SU-DHL-6 (cell line): Measurements from ENCODE around the gene OR10A7.

ENCODE experiments used
- H2AFZ ChIP-seq: fragments of 200-600 bp; sonication (generic); 2 replicates; pipeline ENCODE4 v1.6.1; 2014; ENCODE audit warnings: low read depth, mild to moderate bottlenecking, moderate library complexity, mixed read lengths, antibody characterized with exemption, low read length; ENCODE audit not compliant: severe bottlenecking
- H3F3A ChIP-seq: fragments of 200-600 bp; shearing (Covaris generic); 2 replicates; pipeline ENCODE4 v1.6.0; 2016; ENCODE audit warnings: antibody characterized with exemption, mild to moderate bottlenecking; ENCODE audit not compliant: insufficient read depth
- H3K27ac ChIP-seq: fragments of 200-600 bp; sonication (generic); 2 replicates; pipeline ENCODE4 v1.5.1; 2016; ENCODE audit warnings: low read depth, mild to moderate bottlenecking, low read length, moderate library complexity, mixed read lengths
- H3K27me3 ChIP-seq: fragments of 200-600 bp; sonication (generic), shearing (Covaris generic); 2 replicates; pipeline ENCODE4 v1.6.0; 2014; ENCODE audit warnings: mild to moderate bottlenecking, low read length
- H3K36me3 ChIP-seq: fragments of 200-600 bp; sonication (generic); 2 replicates; pipeline ENCODE4 v1.6.1; 2014; ENCODE audit warnings: mild to moderate bottlenecking, low read length, mixed read lengths
- H3K4me2 ChIP-seq: fragments of 300-600, 200-600 bp; shearing (Covaris generic), sonication (generic); 2 replicates; pipeline ENCODE4 v1.6.0; 2014; ENCODE audit warnings: low read length, low read depth, mild to moderate bottlenecking; ENCODE audit not compliant: poor library complexity, severe bottlenecking
- H3K4me3 ChIP-seq: fragments of 200-600 bp; sonication (generic); 2 replicates; pipeline ENCODE4 v1.5.1; 2014; ENCODE audit warnings: antibody characterized with exemption, low read length, mild to moderate bottlenecking, mixed read lengths; ENCODE audit not compliant: insufficient read depth, poor library complexity, severe bottlenecking
- H3K79me2 ChIP-seq: fragments of 200-600 bp; sonication (generic); 2 replicates; pipeline ENCODE4 v1.6.1; 2014; ENCODE audit warnings: mild to moderate bottlenecking, low read length, moderate library complexity; ENCODE audit not compliant: insufficient read depth
- H3K9ac ChIP-seq: fragments of 200-600 bp; sonication (generic); 2 replicates; pipeline ENCODE4 v1.7.0; 2014; ENCODE audit warnings: mild to moderate bottlenecking, low read length
- H3K9me2 ChIP-seq: fragments of 200-600 bp; sonication (generic); replicated peaks from 2 replicates; pipeline ENCODE4 v1.6.1; 2014; ENCODE audit warnings: low read length; ENCODE audit not compliant: insufficient read depth
- H3K9me3 ChIP-seq: fragments of 200-600 bp; sonication (generic); 2 replicates; pipeline ENCODE4 v1.6.1; 2014; ENCODE audit warnings: low read length, mixed read lengths; ENCODE audit not compliant: insufficient read depth
- H4K20me1 ChIP-seq: fragments of 200-600 bp; sonication (generic); 2 replicates; pipeline ENCODE4 v1.6.1; 2014; ENCODE audit warnings: low read depth, mild to moderate bottlenecking, antibody characterized with exemption, low read length, moderate library complexity, mixed read lengths
- EZH2phosphoT487 ChIP-seq: fragments of 200-600 bp; sonication (generic), shearing (Covaris generic); conservative IDR thresholded peaks from 2 replicates; pipeline ENCODE4 v1.6.1; 2018; ENCODE audit warnings: mild to moderate bottlenecking, antibody characterized with exemption, low read length, moderate library complexity, mixed read lengths
- TF ChIP-seq, protein P1 (sequence below): fragments of 200-600 bp; sonication (generic); IDR thresholded peaks from one replicate; pipeline ENCODE4 v1.5.1; 2017; ENCODE audit warnings: antibody characterized with exemption, mild to moderate bottlenecking, low read length, moderate library complexity; ENCODE audit not compliant: insufficient read depth, poor library complexity, severe bottlenecking

Gene OR10A7

DNA sequence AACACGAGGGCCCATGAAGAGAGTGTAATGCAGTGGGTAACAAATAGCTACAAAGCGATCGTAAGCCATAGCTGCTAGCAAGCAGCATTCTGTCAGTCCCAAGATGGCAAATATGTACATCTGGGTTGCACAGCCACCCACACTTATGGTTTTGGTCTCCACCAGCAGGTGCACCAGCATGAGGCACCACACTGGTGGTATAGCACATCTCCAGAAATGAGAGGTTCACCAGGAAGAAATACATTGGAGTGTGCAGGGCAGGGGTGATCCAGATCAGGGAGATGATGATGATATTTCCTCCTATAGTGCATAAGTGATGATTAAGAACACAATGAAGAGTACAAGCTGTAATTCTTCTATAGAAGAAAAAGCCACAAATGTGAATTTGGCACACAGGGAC, 26.4 kb upstream of the OR10A7 start:
- Histone ChIP-seq H3K79me2 (no peaks in the 10 kb centered on the region), H3F3A (no peaks in the 10 kb centered on the region), H4K20me1 (no peaks in the 10 kb centered on the region)

DNA sequence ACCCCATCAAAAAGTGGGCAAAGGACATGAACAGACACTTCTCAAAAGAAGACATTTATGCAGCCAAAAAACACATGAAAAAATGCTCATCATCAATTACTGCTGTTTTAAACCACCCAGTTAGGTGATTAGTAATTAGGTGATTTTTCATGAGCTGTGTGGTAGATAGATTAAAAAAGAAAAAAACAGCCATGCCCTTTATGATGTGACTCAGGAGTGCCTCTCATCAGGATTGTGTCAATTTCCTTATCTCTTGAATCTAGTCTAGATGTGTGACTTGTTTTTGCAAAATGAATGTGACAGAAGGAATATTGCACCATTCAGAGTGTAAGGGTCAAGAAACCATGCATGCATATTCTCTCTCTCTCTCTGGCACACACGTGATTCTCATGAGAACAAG, 5.7 kb downstream of the OR10A7 start:
- Histone ChIP-seq H3K27ac (no peak overlapping the region), H2AFZ (no peak overlapping the region), H3K79me2 (no peaks in the 10 kb centered on the region), H3K9ac (no peak overlapping the region), H3K4me2 (no peak overlapping the region), H3K27me3 (no peaks in the 10 kb centered on the region), H3K9me2 (no peaks in the 10 kb centered on the region), H3K36me3 (no peaks in the 10 kb centered on the region), H3F3A (no peaks in the 10 kb centered on the region), H4K20me1 (no peaks in the 10 kb centered on the region), H3K9me3 (no peaks in the 10 kb centered on the region), H3K4me3 (no peak overlapping the region)
- TF ChIP-seq EZH2phosphoT487 = no peak
- TF ChIP-seq, protein P1, sequence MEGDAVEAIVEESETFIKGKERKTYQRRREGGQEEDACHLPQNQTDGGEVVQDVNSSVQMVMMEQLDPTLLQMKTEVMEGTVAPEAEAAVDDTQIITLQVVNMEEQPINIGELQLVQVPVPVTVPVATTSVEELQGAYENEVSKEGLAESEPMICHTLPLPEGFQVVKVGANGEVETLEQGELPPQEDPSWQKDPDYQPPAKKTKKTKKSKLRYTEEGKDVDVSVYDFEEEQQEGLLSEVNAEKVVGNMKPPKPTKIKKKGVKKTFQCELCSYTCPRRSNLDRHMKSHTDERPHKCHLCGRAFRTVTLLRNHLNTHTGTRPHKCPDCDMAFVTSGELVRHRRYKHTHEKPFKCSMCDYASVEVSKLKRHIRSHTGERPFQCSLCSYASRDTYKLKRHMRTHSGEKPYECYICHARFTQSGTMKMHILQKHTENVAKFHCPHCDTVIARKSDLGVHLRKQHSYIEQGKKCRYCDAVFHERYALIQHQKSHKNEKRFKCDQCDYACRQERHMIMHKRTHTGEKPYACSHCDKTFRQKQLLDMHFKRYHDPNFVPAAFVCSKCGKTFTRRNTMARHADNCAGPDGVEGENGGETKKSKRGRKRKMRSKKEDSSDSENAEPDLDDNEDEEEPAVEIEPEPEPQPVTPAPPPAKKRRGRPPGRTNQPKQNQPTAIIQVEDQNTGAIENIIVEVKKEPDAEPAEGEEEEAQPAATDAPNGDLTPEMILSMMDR = no peak

More for the DNA sequence above, 26.4 kb upstream of the OR10A7 start:
- TF ChIP-seq, protein P1 = no peak
- TF ChIP-seq EZH2phosphoT487 = no peak
- H3K27ac ChIP-seq = no peak overlapping the region
- H3K27me3 ChIP-seq = no peaks in the 10 kb centered on the region
- H3K4me2 ChIP-seq = no peak overlapping the region
- H3K4me3 ChIP-seq = no peak overlapping the region
- H3K36me3 ChIP-seq = no peaks in the 10 kb centered on the region
- no peak overlapping the region for H3K9ac ChIP-seq
- no peaks in the 10 kb centered on the region for H3K9me3 ChIP-seq
- H2AFZ ChIP-seq = no peak overlapping the region
- no peaks in the 10 kb centered on the region for H3K9me2 ChIP-seq

DNA sequence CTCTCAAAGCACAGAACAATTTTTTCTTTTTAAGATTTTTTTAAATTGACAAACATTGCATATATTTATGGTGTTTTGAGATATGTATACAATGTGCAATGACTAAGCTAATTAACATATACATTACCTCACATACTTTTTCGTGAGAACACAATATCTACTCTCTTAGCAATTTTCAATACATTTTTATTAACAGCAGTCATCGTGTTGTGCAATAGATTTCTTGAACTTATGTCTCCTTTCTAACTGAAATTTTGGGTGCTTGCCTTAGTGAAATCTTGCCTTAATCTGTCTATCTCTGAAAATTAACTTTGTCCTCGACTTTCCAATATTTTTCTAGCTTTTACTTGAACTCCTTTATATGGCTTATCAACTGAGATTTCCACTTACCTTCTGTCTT, 6.8 kb downstream of the OR10A7 start:
- H3K79me2 ChIP-seq = no peaks in the 10 kb centered on the region
- H2AFZ ChIP-seq = no peak overlapping the region
- H3K9me3 ChIP-seq = no peaks in the 10 kb centered on the region
- no peaks in the 10 kb centered on the region for H3K9me2 ChIP-seq
- H3F3A ChIP-seq = no peaks in the 10 kb centered on the region
- H3K9ac ChIP-seq = no peak overlapping the region
- no peak overlapping the region for H3K4me3 ChIP-seq
- H3K27ac ChIP-seq = no peak overlapping the region
- H3K27me3 ChIP-seq = no peaks in the 10 kb centered on the region
- H3K36me3 ChIP-seq = no peaks in the 10 kb centered on the region
- TF ChIP-seq, protein P1 = no peak
- no peak for TF ChIP-seq EZH2phosphoT487
- no peak overlapping the region for H3K4me2 ChIP-seq
- H4K20me1 ChIP-seq = no peaks in the 10 kb centered on the region

DNA sequence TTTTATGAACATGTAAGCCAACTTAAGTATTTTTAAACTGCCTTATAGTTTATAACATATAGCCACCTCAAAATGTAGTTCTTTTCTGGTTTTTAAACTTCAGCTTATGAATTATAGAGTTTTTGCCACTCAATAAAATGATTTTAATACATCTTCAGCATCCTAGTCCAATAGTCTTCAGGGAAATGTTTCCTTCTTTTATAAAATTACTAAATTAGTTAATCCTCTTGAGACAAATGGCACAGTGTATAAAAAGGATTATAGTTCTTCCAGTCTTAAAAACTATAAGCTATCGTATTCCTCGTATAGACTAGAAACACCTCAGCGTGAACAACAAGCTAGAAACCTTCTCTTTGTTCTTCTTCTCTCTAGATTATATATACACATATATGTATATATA, 23.5 kb downstream of the OR10A7 start, which contains the start of gene OR6C74:
Gene OR6C74 (plus strand): TSS at position 301 of the 400 bp plus-strand sequence. CDS start 2,679 bp downstream, outside the sequence.
- Histone ChIP-seq H3K4me3 (no peak within 1 kb of the TSS), H3K9me2 (no peaks in the 10 kb centered on the region), H3K9me3 (no peaks in the 10 kb centered on the region), H2AFZ (no peak within 1 kb of the TSS), H3K9ac (no peak within 1 kb of the TSS), H3K79me2 (no peaks in the 10 kb centered on the region), H3K27me3 (no peaks in the 10 kb centered on the region), H4K20me1 (no peaks in the 10 kb centered on the region; the same call in 1 of the 2 replicates), H3K27ac (no peak within 1 kb of the TSS), H3K36me3 (no peaks in the 10 kb centered on the region), H3K4me2 (no peak within 1 kb of the TSS), H3F3A (no peaks in the 10 kb centered on the region)
- TF ChIP-seq EZH2phosphoT487 = no peak
- TF ChIP-seq, protein P1 = no peak
